PFSK-1 (cell line): ENCODE measurements around the gene RBKS.

Experiments
- FOXP2 ChIP-seq: optimal IDR thresholded peaks from 2 replicates; pipeline ENCODE3; 2011; ENCODE audit warnings: borderline replicate concordance, control low read depth, inconsistent platforms; ENCODE audit not compliant: insufficient read depth; ENCODE audit errors: extremely low read length, extremely low read depth
- POLR2AphosphoS5 ChIP-seq: IDR thresholded peaks from 2 replicates; pipeline ENCODE4 v1.6.1; 2012; ENCODE audit warnings: low read depth, mild to moderate bottlenecking, control low read depth, low read length, moderate library complexity
- SIN3A ChIP-seq: IDR thresholded peaks from 2 replicates; pipeline ENCODE4 v1.6.1; 2012; ENCODE audit warnings: mild to moderate bottlenecking, low read length, moderate library complexity, borderline replicate concordance; ENCODE audit not compliant: insufficient read depth
- TAF1 ChIP-seq: IDR thresholded peaks from 2 replicates; pipeline ENCODE4 v1.6.1; 2012; ENCODE audit warnings: low read length, control low read depth, borderline replicate concordance; ENCODE audit not compliant: insufficient read depth
- TF ChIP-seq, protein P1 (sequence below), 2 experiments: IDR thresholded peaks; 2 replicates each; pipeline versions ENCODE4 v1.6.1 to v1.8.0; 2011 to 2012; ENCODE audit warnings: low read depth in 2 of 2, low read length in 2 of 2, control low read depth in 1 of 2, inconsistent platforms in 1 of 2, mild to moderate bottlenecking in 1 of 2, moderate library complexity in 1 of 2; ENCODE audit not compliant: insufficient read depth in 1 of 2

RBKS gene

DNA sequence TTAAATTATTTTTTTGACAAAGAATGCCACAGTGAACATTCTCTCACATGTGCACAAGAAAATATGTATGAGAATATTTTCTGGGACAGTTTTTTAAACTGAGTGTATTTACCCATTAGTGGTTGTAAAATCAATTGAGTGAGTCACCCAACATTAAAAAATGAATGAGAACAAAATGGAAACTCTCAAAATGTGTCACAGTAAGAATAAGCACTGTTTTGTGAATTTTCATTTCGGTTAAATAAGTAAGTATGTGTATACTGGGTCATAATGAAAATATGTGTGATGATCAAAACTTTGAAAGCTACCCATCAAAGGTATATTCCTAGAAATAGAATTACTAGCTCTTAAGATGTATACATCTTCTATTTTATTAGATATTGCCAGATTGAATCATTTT lies 11.9 kb upstream of the RBKS start:
- TF ChIP-seq, protein P1, sequence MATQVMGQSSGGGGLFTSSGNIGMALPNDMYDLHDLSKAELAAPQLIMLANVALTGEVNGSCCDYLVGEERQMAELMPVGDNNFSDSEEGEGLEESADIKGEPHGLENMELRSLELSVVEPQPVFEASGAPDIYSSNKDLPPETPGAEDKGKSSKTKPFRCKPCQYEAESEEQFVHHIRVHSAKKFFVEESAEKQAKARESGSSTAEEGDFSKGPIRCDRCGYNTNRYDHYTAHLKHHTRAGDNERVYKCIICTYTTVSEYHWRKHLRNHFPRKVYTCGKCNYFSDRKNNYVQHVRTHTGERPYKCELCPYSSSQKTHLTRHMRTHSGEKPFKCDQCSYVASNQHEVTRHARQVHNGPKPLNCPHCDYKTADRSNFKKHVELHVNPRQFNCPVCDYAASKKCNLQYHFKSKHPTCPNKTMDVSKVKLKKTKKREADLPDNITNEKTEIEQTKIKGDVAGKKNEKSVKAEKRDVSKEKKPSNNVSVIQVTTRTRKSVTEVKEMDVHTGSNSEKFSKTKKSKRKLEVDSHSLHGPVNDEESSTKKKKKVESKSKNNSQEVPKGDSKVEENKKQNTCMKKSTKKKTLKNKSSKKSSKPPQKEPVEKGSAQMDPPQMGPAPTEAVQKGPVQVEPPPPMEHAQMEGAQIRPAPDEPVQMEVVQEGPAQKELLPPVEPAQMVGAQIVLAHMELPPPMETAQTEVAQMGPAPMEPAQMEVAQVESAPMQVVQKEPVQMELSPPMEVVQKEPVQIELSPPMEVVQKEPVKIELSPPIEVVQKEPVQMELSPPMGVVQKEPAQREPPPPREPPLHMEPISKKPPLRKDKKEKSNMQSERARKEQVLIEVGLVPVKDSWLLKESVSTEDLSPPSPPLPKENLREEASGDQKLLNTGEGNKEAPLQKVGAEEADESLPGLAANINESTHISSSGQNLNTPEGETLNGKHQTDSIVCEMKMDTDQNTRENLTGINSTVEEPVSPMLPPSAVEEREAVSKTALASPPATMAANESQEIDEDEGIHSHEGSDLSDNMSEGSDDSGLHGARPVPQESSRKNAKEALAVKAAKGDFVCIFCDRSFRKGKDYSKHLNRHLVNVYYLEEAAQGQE (IDR thresholded peaks at IDR 0.05; ENCODE audit: insufficient read depth in 1 of 2, low read depth in 2 of 2, low read length in 2 of 2): no peak
- TF ChIP-seq SIN3A (no peak), TAF1 (no peak), FOXP2 (no peak), POLR2AphosphoS5 (no peak)

DNA sequence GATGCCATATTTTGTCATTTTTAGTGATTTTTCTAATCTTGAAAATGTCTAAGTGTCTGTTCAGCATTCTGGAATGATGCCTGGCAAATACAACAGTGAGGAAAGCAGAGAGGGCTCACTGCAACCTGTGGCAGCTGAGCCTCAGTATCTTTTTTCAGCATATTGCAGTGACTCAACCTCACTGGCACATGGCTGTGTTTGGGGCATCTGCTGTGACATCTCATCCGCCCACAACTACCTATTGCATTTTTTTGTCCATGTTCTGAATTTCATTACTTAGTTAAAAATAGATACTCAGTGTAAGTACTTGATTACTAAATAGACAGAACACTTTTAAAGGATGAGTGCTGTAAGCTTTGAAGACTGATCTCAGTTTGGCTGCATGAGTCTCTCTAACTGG lies 11.0 kb upstream of the RBKS start:
- TF ChIP-seq FOXP2 (no peak), TAF1 (no peak), POLR2AphosphoS5 (no peak), SIN3A (no peak)
- TF ChIP-seq, protein P1 (IDR thresholded peaks at IDR 0.05; ENCODE audit: insufficient read depth in 1 of 2, low read depth in 2 of 2, low read length in 2 of 2): no peak

DNA sequence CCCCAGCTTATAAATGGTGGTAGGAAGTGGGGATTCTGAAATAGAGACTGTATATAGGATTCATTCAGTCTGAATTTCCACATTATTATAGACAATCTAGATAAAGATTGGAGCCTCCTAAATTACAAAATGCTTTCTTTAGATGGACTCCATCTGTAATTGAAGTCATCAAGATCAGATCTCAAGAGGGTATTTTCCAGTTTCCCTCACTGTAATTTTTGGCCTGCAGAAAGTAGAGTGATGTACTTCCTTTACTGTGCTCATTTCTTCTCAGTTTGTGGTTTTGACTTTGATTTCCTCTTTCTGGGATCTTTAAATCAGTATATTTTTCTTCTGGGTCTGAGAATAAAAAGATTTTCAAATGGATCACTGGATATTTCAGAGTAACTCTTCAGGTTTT lies 7.5 kb upstream of the RBKS start:
- no peak for TF ChIP-seq FOXP2
- no peak for TF ChIP-seq POLR2AphosphoS5
- TF ChIP-seq, protein P1 (IDR thresholded peaks at IDR 0.05; ENCODE audit: insufficient read depth in 1 of 2, low read depth in 2 of 2, low read length in 2 of 2): no peak
- TF ChIP-seq SIN3A: no peak
- TF ChIP-seq TAF1: no peak

DNA sequence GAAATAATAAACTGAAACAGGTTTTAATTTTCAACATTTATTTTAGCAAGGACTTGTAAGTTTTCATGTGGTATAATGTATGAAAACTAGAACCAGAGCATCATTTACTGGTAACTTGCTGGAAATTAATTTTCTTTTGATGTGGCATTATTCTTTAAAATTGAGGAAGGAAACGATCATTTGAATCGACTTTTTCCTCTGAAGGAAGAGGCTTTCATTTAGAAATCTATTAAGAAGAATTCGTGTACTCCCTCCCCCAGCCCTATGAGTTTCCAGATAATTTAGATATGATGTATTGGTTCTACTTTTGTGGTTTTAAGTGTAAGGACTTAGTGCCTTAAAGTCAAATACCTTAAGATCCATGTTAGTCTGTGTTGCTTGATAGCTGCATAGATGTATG lies 2.8 kb upstream of the RBKS start:
- TF ChIP-seq TAF1 (no peak), POLR2AphosphoS5 (no peak), FOXP2 (no peak), SIN3A (no peak)
- TF ChIP-seq, protein P1 (IDR thresholded peaks at IDR 0.05; ENCODE audit: insufficient read depth in 1 of 2, low read depth in 2 of 2, low read length in 2 of 2): no peak

DNA sequence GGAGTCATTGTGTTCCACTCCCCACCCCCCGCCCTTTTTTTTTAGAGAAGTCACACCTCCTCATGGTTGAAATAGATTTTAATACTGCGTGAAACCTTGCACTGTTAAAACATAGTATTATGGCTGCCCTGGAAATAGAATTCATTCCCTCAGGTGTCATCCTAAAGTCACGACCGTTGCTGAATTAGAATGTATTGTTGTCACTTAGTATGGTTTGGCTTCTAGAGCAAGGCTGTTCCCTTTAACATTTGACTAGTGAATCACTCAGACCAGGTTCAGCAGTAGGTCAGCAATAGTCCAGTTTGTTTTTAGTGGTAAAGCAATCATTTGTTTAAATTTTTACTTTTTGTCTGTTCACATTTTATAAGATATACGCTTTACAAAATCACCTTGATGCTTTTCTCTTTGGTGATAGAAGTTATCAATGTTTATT lies 1.5 kb upstream of the RBKS start:
- no peak for TF ChIP-seq POLR2AphosphoS5
- no peak for TF ChIP-seq FOXP2
- TF ChIP-seq TAF1: no peak
- no peak for TF ChIP-seq SIN3A
